Sigmoid colon (tissue), 7 donors: ENCODE data around the gene TSPAN33. TPM values are rescaled to one million over a fixed set of nuclear protein-coding genes. Genes with fewer than 3 reads are reported as not detected.
A peak's percentile ranks its signal among the peaks of the same experiment; 100 is the strongest.
"Not testable (repeated sequence)": the region's sequence is repeated elsewhere in the genome, so short reads cannot be mapped to it uniquely, and the experiment has no call there.

Experiments used
- DNase-seq: peaks from one replicate; pipeline ENCODE4 v3.0.0-alpha.2; 2019
- H3K27ac ChIP-seq, 4 donors: fragments of 200-600 bp; sonication (generic); one replicate each; pipeline ENCODE4 v1.5.1; 2016 to 2019; ENCODE audit warnings: mild to moderate bottlenecking in 1 of 4
- H3K27me3 ChIP-seq, 3 donors: fragments of 200-600 bp; sonication (generic); one replicate each; pipeline ENCODE4 v1.5.1; 2019; ENCODE audit warnings: mild to moderate bottlenecking in 1 of 3
- H3K36me3 ChIP-seq, 4 donors: fragments of 200-600 bp; sonication (generic); one replicate each; pipeline ENCODE4 v1.5.1; 2016 to 2019
- H3K4me1 ChIP-seq, 4 donors: fragments of 200-600 bp; sonication (generic); one replicate each; pipeline ENCODE4 v1.5.1; 2017 to 2019
- H3K4me3 ChIP-seq, 4 donors: fragments of 200-600 bp; sonication (generic); one replicate each; pipeline ENCODE4 v1.5.1; 2017 to 2019; ENCODE audit warnings: mild to moderate bottlenecking in 2 of 4, moderate library complexity in 1 of 4
- H3K9me3 ChIP-seq, 4 donors: fragments of 200-600 bp in 3 of 4; sonication (generic) in 3 of 4; one replicate each; pipeline versions ENCODE4 v1.5.1 to v1.6.1; 2013 to 2019
- CTCF ChIP-seq, 4 experiments: fragments of 450-650 bp in 3 of 4; fragments of 200-600 bp in 1 of 4; IDR thresholded peaks; one replicate each; pipeline ENCODE4 v1.5.1; 2016 to 2019; ENCODE audit warnings: antibody characterized with exemption in 4 of 4, mild to moderate bottlenecking in 3 of 4, moderate library complexity in 2 of 4
- EP300 ChIP-seq, 4 donors: sonication (generic); formaldehyde crosslinking; IDR thresholded peaks; one replicate each; pipeline ENCODE4 v1.6.1; 2017; ENCODE audit warnings: antibody characterized with exemption in 4 of 4
- POLR2A ChIP-seq, 2 donors: fragments of 450-650 bp; IDR thresholded peaks; one replicate each; pipeline ENCODE4 v1.6.1; 2016; ENCODE audit warnings: antibody characterized with exemption in 2 of 2, mild to moderate bottlenecking in 2 of 2, moderate library complexity in 2 of 2
- POLR2AphosphoS5 ChIP-seq, 4 donors: sonication (generic); formaldehyde crosslinking; IDR thresholded peaks; one replicate each; pipeline ENCODE4 v1.6.1; 2017; ENCODE audit warnings: antibody characterized with exemption in 4 of 4
- WGBS, 2 donors: extraction: QIAGEN DNeasy Blood & Tissue Kit; methylation state at CpG; one replicate each; pipeline ENCODE4 v1.1.7; 2013; 5-methylcytosine and 5-hydroxymethylcytosine counted together
- intact Hi-C: fragments of 100-400 bp; cut with DNase I; formaldehyde crosslinking; loops from one replicate; pipeline ENCODE4 v1.15.1; 2023
- polyA plus RNA-seq, 3 donors: library from polyadenylated mRNA; stranded (reverse); fragments of 200-250 nt; gene quantifications; one replicate each; pipeline ENCODE4 v1.2.3, GENCODE V29; 2013
- total RNA-seq, 4 donors: library from RNA; depleted of rRNA; stranded (reverse); fragments of >200 nt; gene quantifications; one replicate each; pipeline ENCODE4 v1.1.0, GENCODE V29; 2016
- donor health status: healthy with polysubstance abuse.
- donor health status: Bipolar disorder and iron deficiency.
- donor health status: healthy.

Gene TSPAN33
- total and polyA plus RNA-seq, 7 donors = 3.0 to 19.6 (median 5.8) TPM

GRCh38 chr7:129170441-129171021, 26.0 kb downstream of the TSPAN33 start:
- no peak overlapping the region for H3K4me3 ChIP-seq
- intact Hi-C loops = no loop called here

GRCh38 chr7:129173861-129174260, 29.4 kb downstream of the TSPAN33 start:
- intact Hi-C loops, H3K27me3 ChIP-seq: not testable (repeated sequence)
- 96% methylated on average over 7 of the region's 7 CpGs for WGBS, 2 donors

More at GRCh38 chr7:129170441-129171021, 26.0 kb downstream of the TSPAN33 start:
- H3K4me1 ChIP-seq = peaks cover 0 to 26% (median 20%) of the 10 kb centered on the region in 4 donors
- no peak for DNase-seq
- no peaks in the 10 kb centered on the region for H3K9me3 ChIP-seq
- 94 to 95% methylated on average over 11 of the region's 11 CpGs for WGBS, 2 donors
- H3K27me3 ChIP-seq = no peaks in the 10 kb centered on the region
- no peaks in the 10 kb centered on the region for H3K36me3 ChIP-seq
- TF ChIP-seq POLR2AphosphoS5 (IDR thresholded peaks at IDR 0.05) = no peak
- peak overlapping the region in 2 of 4 donors; percentile 4 to 24 for H3K27ac ChIP-seq

GRCh38 chr7:129176916-129177710, 32.6 kb downstream of the TSPAN33 start:
- TF ChIP-seq CTCF (IDR thresholded peaks at IDR 0.05) = no peak
- TF ChIP-seq EP300 (IDR thresholded peaks at IDR 0.05) = no peak
- no peak for TF ChIP-seq POLR2AphosphoS5 (IDR thresholded peaks at IDR 0.05)
- no peak for TF ChIP-seq POLR2A (IDR thresholded peaks at IDR 0.05)
- H3K27me3 ChIP-seq = no peaks in the 10 kb centered on the region
- intact Hi-C loops = no loop called here
- H3K4me1 ChIP-seq = no peaks in the 10 kb centered on the region
- no peak overlapping the region for H3K4me3 ChIP-seq
- no peak overlapping the region for H3K27ac ChIP-seq
- H3K36me3 ChIP-seq = no peaks in the 10 kb centered on the region
- no peaks in the 10 kb centered on the region for H3K9me3 ChIP-seq
- no peak for DNase-seq
- WGBS, 2 donors = 57% methylated on average over 11 of the region's 11 CpGs

More at GRCh38 chr7:129173861-129174260, 29.4 kb downstream of the TSPAN33 start:
- not testable (repeated sequence) for DNase-seq, H3K36me3 ChIP-seq, H3K27ac ChIP-seq, H3K9me3 ChIP-seq, H3K4me3 ChIP-seq
- peaks cover 0 to 16% (median 13%) of the 10 kb centered on the region in 4 donors for H3K4me1 ChIP-seq

GRCh38 chr7:129184981-129185670, 40.6 kb downstream of the TSPAN33 start:
- no peak overlapping the region for H3K4me3 ChIP-seq
- intact Hi-C loops = no loop called here
- TF ChIP-seq POLR2A (IDR thresholded peaks at IDR 0.05) (no peak), POLR2AphosphoS5 (IDR thresholded peaks at IDR 0.05) (no peak), EP300 (IDR thresholded peaks at IDR 0.05) (no peak), CTCF (IDR thresholded peaks at IDR 0.05) (no peak)
- peaks cover 0 to 22% (median 13%) of the 10 kb centered on the region in 4 donors for H3K4me1 ChIP-seq
- no peak overlapping the region for H3K27ac ChIP-seq
- 61 to 67% methylated on average over 6 of the region's 6 CpGs for WGBS, 2 donors
- no peaks in the 10 kb centered on the region for H3K36me3 ChIP-seq
- no peak for DNase-seq
- H3K27me3 ChIP-seq = no peaks in the 10 kb centered on the region
- no peaks in the 10 kb centered on the region for H3K9me3 ChIP-seq

GRCh38 chr7:129186749-129187260, 42.3 kb downstream of the TSPAN33 start:
- Histone ChIP-seq H3K9me3 (no peaks in the 10 kb centered on the region), H3K36me3 (no peaks in the 10 kb centered on the region), H3K4me1 (peaks cover 0 to 27% (median 18%) of the 10 kb centered on the region in 4 donors), H3K27me3 (no peaks in the 10 kb centered on the region), H3K27ac (no peak overlapping the region), H3K4me3 (no peak overlapping the region)
- intact Hi-C loops = no loop called here
- WGBS, 2 donors = 89 to 93% methylated on average over 6 of the region's 6 CpGs
- DNase-seq = peak; percentile 5
- no peak for TF ChIP-seq CTCF (IDR thresholded peaks at IDR 0.05)
- no peak for TF ChIP-seq POLR2AphosphoS5 (IDR thresholded peaks at IDR 0.05)
- no peak for TF ChIP-seq EP300 (IDR thresholded peaks at IDR 0.05)
- no peak for TF ChIP-seq POLR2A (IDR thresholded peaks at IDR 0.05)
